CD4-positive, alpha-beta T cell (primary cell): Measurements from ENCODE around the gene GABRG2. TPM values are rescaled to one million over a fixed set of nuclear protein-coding genes. Genes with fewer than 3 reads are reported as not detected.

Source experiments
- ATAC-seq: fragments of 200-7000 bp; cut with Tn5 transposase; one replicate; pipeline ENCODE4 v1.10.0; 2022; ENCODE audit warnings: mild to moderate bottlenecking; ENCODE audit not compliant: poor library complexity
- CTCF ChIA-PET: fragments of 350-600 bp; sonication (Branson Sonifier 250); formaldehyde crosslinking; loops from one replicate; lab custom pipeline; 2021; ENCODE audit warnings: antibody characterized with exemption, inconsistent platforms; lab: Charles Lee
- POLR2A ChIA-PET: fragments of 350-600 bp; sonication (Branson Sonifier 250); formaldehyde crosslinking; loops from one replicate; lab custom pipeline; 2021; ENCODE audit warnings: antibody characterized with exemption, inconsistent platforms; lab: Charles Lee
- DNase-seq, 14 experiments: peaks; one replicate each; pipeline ENCODE4 v3.0.0-alpha.2; 2013 to 2020; ENCODE audit warnings: mixed read lengths in 2 of 14
- H3K27ac ChIP-seq, 2 donors: one replicate each; pipeline versions ENCODE4 v1.5.1 to v1.7.0; 2013; ENCODE audit warnings: low read length in 2 of 2, low read depth in 1 of 2, mild to moderate bottlenecking in 1 of 2
- H3K27me3 ChIP-seq, 2 experiments: 1 replicate in 1 of 2; 2 replicates in 1 of 2; pipeline versions ENCODE4 v1.6.1 to v1.7.0; 2013; ENCODE audit warnings: low read length in 2 of 2, control low read depth in 1 of 2, mild to moderate bottlenecking in 1 of 2, moderate library complexity in 1 of 2; ENCODE audit not compliant: insufficient read depth in 2 of 2, control insufficient read depth in 1 of 2
- H3K36me3 ChIP-seq: one replicate; pipeline ENCODE4 v1.6.1; 2013; ENCODE audit warnings: low read length, control low read depth; ENCODE audit not compliant: insufficient read depth
- H3K4me1 ChIP-seq: one replicate; pipeline ENCODE4 v1.6.1; 2013; ENCODE audit warnings: low read length, control low read depth; ENCODE audit not compliant: insufficient read depth
- H3K4me3 ChIP-seq: one replicate; pipeline ENCODE4 v1.5.1; 2013; ENCODE audit warnings: mild to moderate bottlenecking, low read length, moderate library complexity
- H3K9me3 ChIP-seq, 2 experiments: 1 replicate in 1 of 2; 2 replicates in 1 of 2; pipeline versions ENCODE4 v1.6.1 to v1.7.0; 2013; ENCODE audit warnings: low read length in 2 of 2, mild to moderate bottlenecking in 2 of 2, control low read depth in 1 of 2, moderate library complexity in 1 of 2; ENCODE audit not compliant: control insufficient read depth in 1 of 2, insufficient read depth in 1 of 2
- H3K27ac Mint-ChIP-seq: one replicate; pipeline ENCODE4 v1.8.0; 2020; ENCODE audit warnings: mixed read lengths
- H3K27me3 Mint-ChIP-seq: one replicate; pipeline ENCODE4 v1.8.0; 2021; ENCODE audit warnings: mixed read lengths
- H3K36me3 Mint-ChIP-seq: one replicate; pipeline ENCODE4 v1.8.0; 2021; ENCODE audit warnings: low read depth, mixed read lengths
- H3K4me1 Mint-ChIP-seq: one replicate; pipeline ENCODE4 v1.8.0; 2021; ENCODE audit warnings: low read depth, mixed read lengths
- H3K4me3 Mint-ChIP-seq: one replicate; pipeline ENCODE4 v1.8.0; 2020; ENCODE audit warnings: mild to moderate bottlenecking, mixed read lengths
- H3K9me3 Mint-ChIP-seq: one replicate; pipeline ENCODE4 v1.8.0; 2020; ENCODE audit warnings: mixed read lengths
- CTCF ChIP-seq: fragments of 200-600 bp; IDR thresholded peaks from one replicate; pipeline ENCODE4 v1.8.0; 2022; ENCODE audit warnings: antibody characterized with exemption, mild to moderate bottlenecking
- intact Hi-C, 2 experiments: fragments of 100-400 bp; cut with DNase I in 1 of 2; cut with micrococcal nuclease in 1 of 2; formaldehyde crosslinking; loops; one replicate each; pipeline versions ENCODE4 v1.15.1 to v1.9.0; 2023 to 2025; cut with DNase I, micrococcal nuclease
- total RNA-seq, 174 experiments: library from RNA in 2 of 174; stranded (reverse) in 2 of 174; gene quantifications; one replicate each; pipeline ENCODE4 v1.2.3 and lab custom pipeline; 2021 to 2026

Gene GABRG2
- total RNA-seq, 2 experiments from 2014 or later, result not detected

GRCh38 chr5:162132348-162132747 is 64.8 kb downstream of the GABRG2 start:
- no peaks in the 10 kb centered on the region for H3K27me3 ChIP-seq
- no peak overlapping the region for H3K27ac ChIP-seq
- H3K9me3 ChIP-seq, result peaks cover 0 to 3% of the 10 kb centered on the region in 2 experiments
- H3K27ac Mint-ChIP-seq, result no peak overlapping the region
- no peak overlapping the region for H3K4me3 Mint-ChIP-seq
- CTCF ChIA-PET, result no interaction called here
- no peaks in the 10 kb centered on the region for H3K36me3 Mint-ChIP-seq
- POLR2A ChIA-PET, result no interaction called here
- ATAC-seq, result no peak
- no peaks in the 10 kb centered on the region for H3K36me3 ChIP-seq
- intact Hi-C loops, result no loop called here
- H3K27me3 Mint-ChIP-seq, result no peaks in the 10 kb centered on the region
- H3K4me3 ChIP-seq, result no peak overlapping the region
- H3K9me3 Mint-ChIP-seq, result no peaks in the 10 kb centered on the region
- no peaks in the 10 kb centered on the region for H3K4me1 ChIP-seq
- no peak for DNase-seq
- H3K4me1 Mint-ChIP-seq, result no peaks in the 10 kb centered on the region
- TF ChIP-seq CTCF, result no peak

- no peaks in the 10 kb centered on the region for H3K4me1 ChIP-seq
- ChIA-PET POLR2A (no interaction called here), CTCF (no interaction called here)
- no peak overlapping the region for H3K4me3 Mint-ChIP-seq
- no peaks in the 10 kb centered on the region for H3K36me3 Mint-ChIP-seq
- H3K27me3 Mint-ChIP-seq, result no peaks in the 10 kb centered on the region
- H3K4me3 ChIP-seq, result no peak overlapping the region
- H3K4me1 Mint-ChIP-seq, result no peaks in the 10 kb centered on the region
- no peak for TF ChIP-seq CTCF
- ATAC-seq, result no peak
- H3K27ac Mint-ChIP-seq, result no peak overlapping the region
- no peak overlapping the region for H3K27ac ChIP-seq
- no peaks in the 10 kb centered on the region for H3K9me3 ChIP-seq
- DNase-seq, result no peak
- intact Hi-C loops, result no loop called here
- no peaks in the 10 kb centered on the region for H3K27me3 ChIP-seq
- H3K9me3 Mint-ChIP-seq, result peaks cover 10% of the 10 kb centered on the region
- no peaks in the 10 kb centered on the region for H3K36me3 ChIP-seq
Measured at GRCh38 chr5:162139190-162139589, 71.6 kb downstream of the GABRG2 start.

GRCh38 chr5:162154242-162154641 is 86.7 kb downstream of the GABRG2 start:
- no peak for TF ChIP-seq CTCF
- DNase-seq (no peak), ATAC-seq (no peak)
- Mint-ChIP-seq H3K27me3 (no peaks in the 10 kb centered on the region), H3K27ac (no peak overlapping the region), H3K9me3 (peaks cover 6% of the 10 kb centered on the region), H3K36me3 (no peaks in the 10 kb centered on the region), H3K4me3 (no peak overlapping the region), H3K4me1 (no peaks in the 10 kb centered on the region)
- Histone ChIP-seq H3K36me3 (no peaks in the 10 kb centered on the region), H3K27ac (no peak overlapping the region), H3K27me3 (no peaks in the 10 kb centered on the region), H3K9me3 (no peaks in the 10 kb centered on the region), H3K4me1 (no peaks in the 10 kb centered on the region), H3K4me3 (no peak overlapping the region)
- ChIA-PET CTCF (no interaction called here), POLR2A (no interaction called here)
- intact Hi-C loops, result no loop called here
